Activated CD4-positive, alpha-beta memory T cell treated with anti-CD3 and anti-CD28 coated beads, Interleukin-2, amount 10 ng/mL, durations not matched to agents 7 days and 5 days (primary cell): ENCODE results near the gene MTM1. TPM values are rescaled to one million over a fixed set of nuclear protein-coding genes. Genes with fewer than 3 reads are reported as not detected.

Source experiments
- CTCF ChIA-PET: fragments of 350-600 bp; sonication (Branson Sonifier 250); formaldehyde crosslinking; loops from one replicate; lab custom pipeline; 2021; ENCODE audit warnings: antibody characterized with exemption, inconsistent platforms; lab: Charles Lee
- POLR2A ChIA-PET: fragments of 350-600 bp; sonication (Branson Sonifier 250); formaldehyde crosslinking; loops from one replicate; lab custom pipeline; 2021; ENCODE audit warnings: antibody characterized with exemption; lab: Charles Lee
- DNase-seq: peaks from one replicate; pipeline ENCODE4 v3.0.0-alpha.2; 2020
- H3K27ac Mint-ChIP-seq: one replicate; pipeline ENCODE4 v1.8.0; 2021; ENCODE audit warnings: mild to moderate bottlenecking, mixed read lengths
- H3K27me3 Mint-ChIP-seq: one replicate; pipeline ENCODE4 v1.8.0; 2021; ENCODE audit warnings: mixed read lengths
- H3K36me3 Mint-ChIP-seq: one replicate; pipeline ENCODE4 v1.8.0; 2021; ENCODE audit warnings: low read depth, mixed read lengths
- H3K4me1 Mint-ChIP-seq: one replicate; pipeline ENCODE4 v1.8.0; 2021; ENCODE audit warnings: mixed read lengths
- H3K4me3 Mint-ChIP-seq: one replicate; pipeline ENCODE4 v1.8.0; 2021; ENCODE audit warnings: mild to moderate bottlenecking, mixed read lengths
- H3K9me3 Mint-ChIP-seq: one replicate; pipeline ENCODE4 v1.8.0; 2021; ENCODE audit warnings: mixed read lengths
- total RNA-seq, 2 experiments: library from RNA; stranded (reverse); gene quantifications; one replicate each; pipeline ENCODE4 v1.2.3, GENCODE V29; 2021

Gene MTM1
- 10 to 100 TPM; 36.3 to 36.5 TPM for total RNA-seq

- H3K4me1 Mint-ChIP-seq, result peaks cover 33% of the 10 kb centered on the region
- CTCF ChIA-PET, result interaction anchor here (0.9 to 1.5 kb wide), 4 partner anchors 22 to 205 kb away, joined by 3 to 4 read pairs (median 3); partner anchors contain the start of gene MAMLD1
- POLR2A ChIA-PET, result interaction anchor here (1.0 to 5.1 kb wide), 6 partner anchors 14 to 630 kb away, joined by 3 to 43 read pairs (median 6); partner anchors contain the start of gene EOLA2
- H3K9me3 Mint-ChIP-seq, result no peaks in the 10 kb centered on the region
- H3K4me3 Mint-ChIP-seq, result peak within 1 kb of the TSS; percentile 85
- peak; percentile 92 for DNase-seq
- no peaks in the 10 kb centered on the region for H3K36me3 Mint-ChIP-seq
- H3K27me3 Mint-ChIP-seq, result no peaks in the 10 kb centered on the region
- H3K27ac Mint-ChIP-seq, result peak within 1 kb of the TSS; percentile 93
These were observed at the start of gene MTM1 for GRCh38 chrX:150568320-150569154. MTM1 (plus strand) TSS chrX:150568621; CDS start chrX:150592615, 23,994 bp downstream.

DNA sequence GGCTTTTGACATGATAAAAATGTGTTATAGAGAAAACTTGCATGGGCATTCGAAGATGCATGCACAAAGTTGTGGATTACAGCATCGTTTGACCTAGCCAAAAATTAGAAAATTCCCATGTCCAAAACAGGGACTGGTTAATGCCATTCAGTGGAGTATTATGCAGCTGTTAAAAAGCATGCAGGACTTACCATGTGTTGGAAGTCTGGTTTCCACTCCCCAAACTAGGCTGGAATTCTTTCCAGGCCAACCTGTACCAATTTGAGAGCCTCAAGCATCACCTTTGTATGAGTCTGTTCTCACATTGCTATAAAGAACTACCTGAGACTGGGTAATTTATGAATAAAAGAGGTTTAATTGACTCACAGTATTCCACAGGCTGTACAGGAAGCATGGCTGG, 45.9 kb upstream of the MTM1 start:
- peaks cover 5% of the 10 kb centered on the region for H3K27me3 Mint-ChIP-seq
- H3K36me3 Mint-ChIP-seq, result no peaks in the 10 kb centered on the region
- POLR2A ChIA-PET, result no interaction called here
- no peak for DNase-seq
- no peak overlapping the region for H3K27ac Mint-ChIP-seq
- H3K9me3 Mint-ChIP-seq, result no peaks in the 10 kb centered on the region
- H3K4me1 Mint-ChIP-seq, result no peaks in the 10 kb centered on the region
- H3K4me3 Mint-ChIP-seq, result no peak overlapping the region
- CTCF ChIA-PET, result no interaction called here

GRCh38 chrX:150525061-150525919, 43.1 kb upstream of the MTM1 start:
- ChIA-PET POLR2A (no interaction called here), CTCF (no interaction called here)
- no peaks in the 10 kb centered on the region for H3K36me3 Mint-ChIP-seq
- H3K27me3 Mint-ChIP-seq, result peaks cover 5% of the 10 kb centered on the region
- no peaks in the 10 kb centered on the region for H3K9me3 Mint-ChIP-seq
- no peaks in the 10 kb centered on the region for H3K4me1 Mint-ChIP-seq
- DNase-seq, result no peak
- H3K4me3 Mint-ChIP-seq, result no peak overlapping the region
- H3K27ac Mint-ChIP-seq, result no peak overlapping the region

DNA sequence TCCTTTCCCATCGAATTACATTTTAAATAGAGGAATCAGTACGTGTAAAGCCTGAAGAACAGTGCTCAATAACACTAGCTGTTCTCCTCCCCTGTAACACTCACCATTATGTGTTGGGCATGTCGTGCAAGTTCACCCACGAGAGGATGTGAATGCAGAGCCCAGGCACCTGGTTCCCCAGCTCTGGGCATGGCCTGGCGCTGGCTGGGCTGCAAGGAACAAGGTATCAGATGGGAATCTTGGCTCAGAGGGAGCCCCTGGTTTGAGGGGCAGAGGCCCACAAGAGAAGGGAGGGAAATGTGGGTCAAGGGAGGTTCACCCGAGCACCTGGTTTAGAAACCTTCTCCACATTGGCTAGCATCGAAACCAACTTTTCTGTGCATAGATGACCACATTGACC, 41.7 kb upstream of the MTM1 start:
- ChIA-PET CTCF (no interaction called here), POLR2A (no interaction called here)
- Mint-ChIP-seq H3K36me3 (no peaks in the 10 kb centered on the region), H3K9me3 (no peaks in the 10 kb centered on the region), H3K4me1 (no peaks in the 10 kb centered on the region), H3K27ac (no peak overlapping the region), H3K4me3 (no peak overlapping the region), H3K27me3 (peaks cover 2% of the 10 kb centered on the region)
- no peak for DNase-seq

GRCh38 chrX:150527108-150527507, 41.3 kb upstream of the MTM1 start:
- ChIA-PET CTCF (no interaction called here), POLR2A (no interaction called here)
- no peaks in the 10 kb centered on the region for H3K9me3 Mint-ChIP-seq
- H3K36me3 Mint-ChIP-seq, result no peaks in the 10 kb centered on the region
- H3K4me1 Mint-ChIP-seq, result no peaks in the 10 kb centered on the region
- no peak overlapping the region for H3K4me3 Mint-ChIP-seq
- DNase-seq, result no peak
- no peak overlapping the region for H3K27ac Mint-ChIP-seq
- peaks cover 2% of the 10 kb centered on the region for H3K27me3 Mint-ChIP-seq

- no peak overlapping the region for H3K4me3 Mint-ChIP-seq
- peaks cover 6% of the 10 kb centered on the region for H3K36me3 Mint-ChIP-seq
- no peak for DNase-seq
- no peaks in the 10 kb centered on the region for H3K4me1 Mint-ChIP-seq
- peaks cover 9% of the 10 kb centered on the region for H3K9me3 Mint-ChIP-seq
- no peak overlapping the region for H3K27ac Mint-ChIP-seq
- CTCF ChIA-PET, result no interaction called here
- POLR2A ChIA-PET, result no interaction called here
- no peaks in the 10 kb centered on the region for H3K27me3 Mint-ChIP-seq
These were observed 38.8 kb upstream of the MTM1 start for GRCh38 chrX:150529587-150529986.

DNA sequence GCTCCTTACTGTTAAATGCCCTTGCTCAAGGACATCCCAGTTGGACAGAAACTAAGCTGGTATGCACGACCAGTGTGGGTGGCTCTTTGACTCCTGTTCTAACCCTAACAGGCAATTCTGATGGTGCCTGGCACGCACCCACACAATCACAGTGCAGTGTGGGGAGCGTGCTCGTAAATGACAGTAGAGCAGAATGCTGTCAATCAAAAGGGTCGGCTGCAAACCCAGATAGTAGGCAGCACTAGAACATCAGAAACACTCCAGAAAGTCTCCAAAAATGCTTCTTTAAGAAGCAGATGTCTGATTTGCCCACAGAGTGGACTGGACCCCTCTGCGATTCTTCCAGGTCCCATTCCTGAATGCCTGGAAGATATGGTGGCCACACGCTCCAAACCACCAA, 37.6 kb upstream of the MTM1 start:
- H3K4me3 Mint-ChIP-seq, result no peak overlapping the region
- H3K27me3 Mint-ChIP-seq, result no peaks in the 10 kb centered on the region
- no peaks in the 10 kb centered on the region for H3K4me1 Mint-ChIP-seq
- H3K27ac Mint-ChIP-seq, result no peak overlapping the region
- POLR2A ChIA-PET, result no interaction called here
- CTCF ChIA-PET, result no interaction called here
- peaks cover 6% of the 10 kb centered on the region for H3K36me3 Mint-ChIP-seq
- H3K9me3 Mint-ChIP-seq, result peaks cover 16% of the 10 kb centered on the region
- no peak for DNase-seq

DNA sequence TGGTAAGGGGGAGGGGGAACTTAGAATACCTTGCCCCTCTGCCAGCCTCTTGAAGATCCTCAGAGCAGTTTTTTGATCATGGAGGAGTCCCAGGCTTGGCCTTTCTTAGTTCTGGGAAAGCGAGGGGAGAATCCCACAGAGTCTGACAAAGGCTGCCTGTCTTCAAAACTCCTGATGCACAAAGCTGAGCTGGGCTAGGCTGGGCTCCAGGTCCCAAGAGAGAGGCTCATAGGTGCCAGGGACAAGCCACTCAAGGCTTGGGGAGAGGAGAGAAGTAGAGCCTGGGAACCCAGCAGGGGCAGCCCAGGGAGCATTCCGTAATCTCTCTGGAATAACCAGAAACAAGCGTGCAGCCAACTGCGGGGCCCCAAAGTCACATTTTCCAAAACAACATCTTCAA, 37.0 kb upstream of the MTM1 start:
- ChIA-PET POLR2A (no interaction called here), CTCF (no interaction called here)
- H3K4me1 Mint-ChIP-seq, result no peaks in the 10 kb centered on the region
- H3K4me3 Mint-ChIP-seq, result no peak overlapping the region
- peaks cover 6% of the 10 kb centered on the region for H3K36me3 Mint-ChIP-seq
- no peak overlapping the region for H3K27ac Mint-ChIP-seq
- H3K9me3 Mint-ChIP-seq, result peaks cover 21% of the 10 kb centered on the region
- H3K27me3 Mint-ChIP-seq, result no peaks in the 10 kb centered on the region
- DNase-seq, result no peak

- Mint-ChIP-seq H3K36me3 (peaks cover 6% of the 10 kb centered on the region), H3K27me3 (no peaks in the 10 kb centered on the region), H3K9me3 (peaks cover 21% of the 10 kb centered on the region), H3K4me1 (no peaks in the 10 kb centered on the region), H3K27ac (no peak overlapping the region), H3K4me3 (no peak overlapping the region)
- POLR2A ChIA-PET, result no interaction called here
- CTCF ChIA-PET, result no interaction called here
- no peak for DNase-seq
These were observed 34.6 kb upstream of the MTM1 start for GRCh38 chrX:150533863-150534262.

DNA sequence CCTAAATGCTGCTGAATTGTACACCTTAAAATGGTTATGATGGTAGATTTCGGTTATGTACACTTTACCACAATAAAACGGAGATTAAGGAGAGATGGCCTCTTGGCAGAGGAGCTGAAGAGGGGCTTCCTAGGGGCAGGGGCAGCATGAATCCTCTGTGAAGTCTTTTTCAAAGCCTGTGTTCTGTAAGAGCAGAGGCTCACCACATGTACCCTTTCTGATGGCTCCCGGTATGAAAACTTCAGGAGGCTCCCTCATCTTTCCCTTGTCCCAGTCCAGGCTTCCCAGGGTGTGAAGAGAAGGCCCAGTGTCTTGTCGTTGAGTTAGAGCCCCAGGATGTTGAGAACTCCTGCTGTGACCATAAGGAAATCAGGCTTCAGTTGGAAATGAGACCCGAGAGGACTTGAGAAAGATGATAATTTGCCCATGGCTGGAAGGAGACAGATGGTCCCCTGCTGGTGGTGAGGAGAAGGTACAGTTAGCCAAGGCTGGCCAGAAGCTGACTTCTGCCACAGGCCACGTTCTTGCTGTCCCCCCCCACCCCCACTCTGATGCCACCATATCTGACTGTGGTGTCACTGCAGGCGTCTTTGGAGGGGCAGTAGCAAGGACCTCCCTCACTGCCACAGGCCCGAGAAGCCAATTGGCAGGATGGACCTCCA, 31.8 kb upstream of the MTM1 start:
- no peak for DNase-seq

DNA sequence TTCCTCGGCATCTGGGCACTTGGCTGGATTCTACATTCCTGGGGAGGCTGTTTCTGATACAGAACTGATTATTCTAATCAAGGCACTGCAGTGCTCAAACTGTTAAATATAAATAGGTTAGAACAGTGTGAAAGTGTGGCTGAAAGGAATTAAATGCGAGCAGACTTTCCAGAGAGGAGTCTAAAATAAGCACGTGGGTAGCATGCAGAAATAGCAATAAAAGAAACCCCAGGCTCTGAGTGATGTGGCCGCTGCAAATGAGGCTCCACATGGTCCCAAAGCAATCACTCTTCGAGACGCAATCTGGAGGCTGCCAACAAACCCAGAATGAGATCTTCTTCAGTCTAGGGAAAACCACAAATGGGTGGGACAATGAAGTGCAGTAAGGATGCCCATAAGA, 30.6 kb upstream of the MTM1 start:
- Mint-ChIP-seq H3K36me3 (peaks cover 6% of the 10 kb centered on the region), H3K4me1 (no peaks in the 10 kb centered on the region), H3K27me3 (no peaks in the 10 kb centered on the region), H3K27ac (no peak overlapping the region), H3K4me3 (no peak overlapping the region), H3K9me3 (peaks cover 21% of the 10 kb centered on the region)
- no peak for DNase-seq
- CTCF ChIA-PET, result no interaction called here
- POLR2A ChIA-PET, result no interaction called here

More for the DNA sequence above, 31.8 kb upstream of the MTM1 start:
- no peak overlapping the region for H3K27ac Mint-ChIP-seq
- H3K27me3 Mint-ChIP-seq, result no peaks in the 10 kb centered on the region
- CTCF ChIA-PET, result no interaction called here
- POLR2A ChIA-PET, result no interaction called here
- H3K4me3 Mint-ChIP-seq, result no peak overlapping the region
- peaks cover 21% of the 10 kb centered on the region for H3K9me3 Mint-ChIP-seq
- H3K36me3 Mint-ChIP-seq, result peaks cover 6% of the 10 kb centered on the region
- H3K4me1 Mint-ChIP-seq, result no peaks in the 10 kb centered on the region

GRCh38 chrX:150540965-150541364, 27.5 kb upstream of the MTM1 start:
- no peak for DNase-seq
- ChIA-PET CTCF (no interaction called here), POLR2A (no interaction called here)
- H3K4me3 Mint-ChIP-seq, result no peak overlapping the region
- H3K36me3 Mint-ChIP-seq, result no peaks in the 10 kb centered on the region
- no peaks in the 10 kb centered on the region for H3K4me1 Mint-ChIP-seq
- no peak overlapping the region for H3K27ac Mint-ChIP-seq
- H3K27me3 Mint-ChIP-seq, result no peaks in the 10 kb centered on the region
- H3K9me3 Mint-ChIP-seq, result peaks cover 4% of the 10 kb centered on the region

- Mint-ChIP-seq H3K36me3 (no peaks in the 10 kb centered on the region), H3K4me3 (no peak overlapping the region), H3K9me3 (no peaks in the 10 kb centered on the region), H3K27me3 (no peaks in the 10 kb centered on the region), H3K4me1 (peaks cover 13% of the 10 kb centered on the region), H3K27ac (no peak overlapping the region)
- CTCF ChIA-PET, result no interaction called here
- DNase-seq, result no peak
- POLR2A ChIA-PET, result no interaction called here
These were observed 25.6 kb upstream of the MTM1 start for GRCh38 chrX:150542846-150543229.
